ENCODE results near the gene IQSEC1. TPM values are rescaled to one million over a fixed set of nuclear protein-coding genes. Genes with fewer than 3 reads are reported as not detected.

IQSEC1 gene
- total RNA-seq, 1 experiment from 2014 or later, result 13.0 TPM

DNA sequence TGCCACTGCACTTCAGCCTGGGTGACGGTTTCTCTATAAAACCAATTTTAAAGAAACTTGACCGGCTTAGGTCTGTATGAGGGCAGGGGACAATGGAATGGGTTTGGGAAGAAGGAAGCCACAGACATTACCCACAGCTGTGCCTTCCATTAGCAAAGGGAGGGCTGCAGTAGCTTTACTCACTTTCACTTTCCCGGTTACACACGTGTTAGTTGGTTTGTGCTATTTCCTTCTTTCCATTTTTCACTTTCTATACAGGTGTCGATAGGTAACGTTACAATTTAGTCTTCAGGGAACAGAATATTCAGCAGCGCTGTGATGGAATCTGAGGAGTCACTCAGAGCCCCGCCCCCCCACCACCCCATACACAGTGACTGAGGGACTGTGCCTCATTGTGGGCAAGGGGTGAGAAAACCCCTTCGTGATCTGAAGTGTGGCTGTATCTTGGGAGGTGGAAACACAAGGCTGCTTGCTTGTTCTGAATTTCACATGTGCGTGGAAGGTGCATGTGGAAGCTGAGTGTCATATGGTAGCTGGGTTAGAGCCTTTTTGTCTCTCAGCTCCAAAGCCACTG is 187.0 kb downstream of the IQSEC1 start:
- ChIA-PET POLR2A (ENCODE audit: low non-redundant PET) (no interaction called here), CTCF (no interaction called here)
- Histone ChIP-seq H3K4me3 (ENCODE audit: low read depth, low read length, poor library complexity, severe bottlenecking) (no peak overlapping the region), H3K27ac (ENCODE audit: low read depth, low read length, poor library complexity, severe bottlenecking) (no peak overlapping the region), H3K4me1 (ENCODE audit: insufficient read depth, low read length, poor library complexity, severe bottlenecking) (peaks cover 8% of the 10 kb centered on the region), H3K9me3 (ENCODE audit: low read depth, low read length, poor library complexity, severe bottlenecking) (no peaks in the 10 kb centered on the region), H3K27me3 (replicated peaks; ENCODE audit: insufficient read depth, low read depth, low read length, poor library complexity) (no peaks in the 10 kb centered on the region), H3K36me3 (ENCODE audit: insufficient read depth, low read length, poor library complexity, severe bottlenecking) (no peaks in the 10 kb centered on the region)
- no peak for DNase-seq (ENCODE audit: low spot score)
- no TSS peak for BruUV-seq (replicated peaks)
- intact Hi-C loops (cut with micrococcal nuclease; ENCODE audit: unreplicated experiment), result no loop called here
- TF ChIP-seq EZH2 (IDR thresholded peaks at IDR 0.05; ENCODE audit: borderline replicate concordance, low read depth, low read length, poor library complexity, severe bottlenecking), result no peak
- TF ChIP-seq, protein P1, sequence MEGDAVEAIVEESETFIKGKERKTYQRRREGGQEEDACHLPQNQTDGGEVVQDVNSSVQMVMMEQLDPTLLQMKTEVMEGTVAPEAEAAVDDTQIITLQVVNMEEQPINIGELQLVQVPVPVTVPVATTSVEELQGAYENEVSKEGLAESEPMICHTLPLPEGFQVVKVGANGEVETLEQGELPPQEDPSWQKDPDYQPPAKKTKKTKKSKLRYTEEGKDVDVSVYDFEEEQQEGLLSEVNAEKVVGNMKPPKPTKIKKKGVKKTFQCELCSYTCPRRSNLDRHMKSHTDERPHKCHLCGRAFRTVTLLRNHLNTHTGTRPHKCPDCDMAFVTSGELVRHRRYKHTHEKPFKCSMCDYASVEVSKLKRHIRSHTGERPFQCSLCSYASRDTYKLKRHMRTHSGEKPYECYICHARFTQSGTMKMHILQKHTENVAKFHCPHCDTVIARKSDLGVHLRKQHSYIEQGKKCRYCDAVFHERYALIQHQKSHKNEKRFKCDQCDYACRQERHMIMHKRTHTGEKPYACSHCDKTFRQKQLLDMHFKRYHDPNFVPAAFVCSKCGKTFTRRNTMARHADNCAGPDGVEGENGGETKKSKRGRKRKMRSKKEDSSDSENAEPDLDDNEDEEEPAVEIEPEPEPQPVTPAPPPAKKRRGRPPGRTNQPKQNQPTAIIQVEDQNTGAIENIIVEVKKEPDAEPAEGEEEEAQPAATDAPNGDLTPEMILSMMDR (conservative IDR thresholded peaks at IDR 0.05; ENCODE audit: low read depth, low read length), result no peak

DNA sequence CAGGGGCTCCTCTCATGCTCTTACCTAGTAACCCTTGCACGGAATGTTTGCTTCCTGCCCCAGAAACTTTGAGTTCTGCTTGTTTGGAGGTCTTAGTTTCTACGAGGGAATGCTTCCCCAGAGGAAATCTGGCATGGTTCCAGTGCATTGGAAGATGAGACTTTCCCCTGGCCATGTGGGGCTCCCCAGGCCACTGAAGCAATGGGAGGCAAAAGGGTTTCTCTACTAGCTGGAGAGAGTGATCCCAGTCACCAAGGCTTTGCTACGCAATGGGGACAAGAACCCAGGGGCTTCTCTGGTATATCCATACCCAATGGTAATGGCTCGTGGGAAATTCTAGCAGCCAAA is 187.7 kb downstream of the IQSEC1 start:
- DNase-seq (ENCODE audit: low spot score), result peak; percentile 22
- BruUV-seq (replicated peaks), result no TSS peak
- intact Hi-C loops (cut with micrococcal nuclease; ENCODE audit: unreplicated experiment), result no loop called here
- Histone ChIP-seq H3K4me3 (ENCODE audit: low read depth, low read length, poor library complexity, severe bottlenecking) (no peak overlapping the region), H3K27ac (ENCODE audit: low read depth, low read length, poor library complexity, severe bottlenecking) (no peak overlapping the region), H3K27me3 (replicated peaks; ENCODE audit: insufficient read depth, low read depth, low read length, poor library complexity) (no peaks in the 10 kb centered on the region), H3K36me3 (ENCODE audit: insufficient read depth, low read length, poor library complexity, severe bottlenecking) (no peaks in the 10 kb centered on the region), H3K9me3 (ENCODE audit: low read depth, low read length, poor library complexity, severe bottlenecking) (no peaks in the 10 kb centered on the region), H3K4me1 (ENCODE audit: insufficient read depth, low read length, poor library complexity, severe bottlenecking) (peaks cover 8% of the 10 kb centered on the region)
- TF ChIP-seq, protein P1 (conservative IDR thresholded peaks at IDR 0.05; ENCODE audit: low read depth, low read length), result no peak
- POLR2A ChIA-PET (ENCODE audit: low non-redundant PET), result no interaction called here
- CTCF ChIA-PET, result no interaction called here

DNA sequence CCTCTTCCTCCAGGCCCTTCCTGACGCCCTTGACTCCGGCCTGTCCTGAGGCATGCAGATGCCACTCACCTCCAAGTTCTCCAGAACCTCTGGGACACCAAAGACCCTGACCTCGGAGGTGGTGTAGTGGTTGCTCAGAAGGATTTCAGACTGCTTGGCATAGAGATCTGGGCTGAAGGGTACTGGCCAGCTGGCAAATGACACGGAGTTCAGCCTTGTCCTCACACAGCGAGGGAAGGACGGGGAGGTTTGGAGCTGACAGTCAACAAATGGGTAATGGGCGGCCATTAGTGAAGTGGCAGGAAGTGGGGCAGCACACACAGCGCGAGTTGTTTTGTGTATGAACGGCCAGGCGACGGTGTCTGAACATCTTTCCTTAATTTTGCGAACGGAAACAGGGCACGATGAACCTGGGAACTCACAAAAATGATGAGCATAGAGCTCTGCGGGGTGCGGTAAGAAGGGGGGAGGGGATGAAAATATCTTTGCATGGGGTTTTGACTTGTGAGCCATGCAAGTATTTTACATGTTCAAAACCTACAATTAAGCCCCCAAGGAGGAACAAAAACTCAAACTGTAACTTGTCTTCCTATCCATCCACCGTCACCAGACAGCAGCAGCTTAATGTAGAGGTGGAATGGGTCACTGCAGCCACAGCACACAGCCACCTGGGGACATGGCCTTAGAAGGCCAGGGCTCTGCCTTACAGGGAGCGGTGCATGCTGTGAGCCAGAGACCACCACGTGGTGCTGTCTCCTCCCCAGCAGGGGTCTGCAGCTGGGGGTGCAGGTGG is 188.2 kb downstream of the IQSEC1 start:
- POLR2A ChIA-PET (ENCODE audit: low non-redundant PET), result no interaction called here
- H3K27ac ChIP-seq (ENCODE audit: low read depth, low read length, poor library complexity, severe bottlenecking), result no peak overlapping the region
- DNase-seq (ENCODE audit: low spot score), result no peak
- intact Hi-C loops (cut with micrococcal nuclease; ENCODE audit: unreplicated experiment), result no loop called here
- TF ChIP-seq, protein P1 (conservative IDR thresholded peaks at IDR 0.05; ENCODE audit: low read depth, low read length), result no peak
- no peak for TF ChIP-seq EZH2 (IDR thresholded peaks at IDR 0.05; ENCODE audit: borderline replicate concordance, low read depth, low read length, poor library complexity, severe bottlenecking)
- H3K4me1 ChIP-seq (ENCODE audit: insufficient read depth, low read length, poor library complexity, severe bottlenecking), result peaks cover 8% of the 10 kb centered on the region
- H3K9me3 ChIP-seq (ENCODE audit: low read depth, low read length, poor library complexity, severe bottlenecking), result no peaks in the 10 kb centered on the region
- H3K27me3 ChIP-seq (replicated peaks; ENCODE audit: insufficient read depth, low read depth, low read length, poor library complexity), result no peaks in the 10 kb centered on the region
- H3K4me3 ChIP-seq (ENCODE audit: low read depth, low read length, poor library complexity, severe bottlenecking), result no peak overlapping the region
- no peaks in the 10 kb centered on the region for H3K36me3 ChIP-seq (ENCODE audit: insufficient read depth, low read length, poor library complexity, severe bottlenecking)
- CTCF ChIA-PET, result no interaction called here
- BruUV-seq (replicated peaks), result no TSS peak

Data from A673 (cell line).